Neural cell (in vitro differentiated cells): Measurements from ENCODE around the gene CTR9.

Experiments
- CTCF ChIP-seq: fragments of 450-650 bp; IDR thresholded peaks from 2 replicates; pipeline ENCODE4 v1.5.1; 2014; ENCODE audit warnings: antibody characterized with exemption, mild to moderate bottlenecking, moderate library complexity; ENCODE audit not compliant: poor library complexity, severe bottlenecking
- EP300 ChIP-seq: fragments of 450-650 bp; conservative IDR thresholded peaks from 2 replicates; pipeline ENCODE4 v1.6.1; 2014; ENCODE audit warnings: antibody characterized with exemption, mild to moderate bottlenecking, moderate library complexity; ENCODE audit not compliant: poor library complexity, severe bottlenecking
- EZH2 ChIP-seq: fragments of 200-600, 300-800 bp; shearing (Covaris generic), sonication (generic); IDR thresholded peaks from 2 replicates; pipeline ENCODE4 v1.6.1; 2014; ENCODE audit warnings: antibody characterized with exemption, low read length, borderline replicate concordance, mild to moderate bottlenecking; ENCODE audit not compliant: insufficient read depth, poor library complexity, severe bottlenecking
- MXI1 ChIP-seq: fragments of 450-650 bp; conservative IDR thresholded peaks from 2 replicates; pipeline ENCODE4 v1.6.1; 2014; ENCODE audit warnings: antibody characterized with exemption, mild to moderate bottlenecking; ENCODE audit not compliant: poor library complexity, severe bottlenecking
- POLR2AphosphoS5 ChIP-seq: IDR thresholded peaks from 2 replicates; pipeline ENCODE4 v1.6.1; 2012
- RAD21 ChIP-seq: fragments of 450-650 bp; conservative IDR thresholded peaks from 2 replicates; pipeline ENCODE4 v1.6.1; 2014; ENCODE audit warnings: antibody characterized with exemption, mild to moderate bottlenecking, moderate library complexity
- REST ChIP-seq: IDR thresholded peaks from 2 replicates; pipeline ENCODE4 v1.6.1; 2012; ENCODE audit warnings: borderline replicate concordance
- SMC3 ChIP-seq: fragments of 450-650 bp; conservative IDR thresholded peaks from 2 replicates; pipeline ENCODE4 v1.6.1; 2014; ENCODE audit warnings: antibody characterized with exemption, mild to moderate bottlenecking, moderate library complexity; ENCODE audit not compliant: poor library complexity
- TAF1 ChIP-seq: IDR thresholded peaks from 2 replicates; pipeline ENCODE4 v1.6.1; 2012; ENCODE audit warnings: low read depth

- TF ChIP-seq EP300, result no peak
- no peak for TF ChIP-seq MXI1
- no peak for TF ChIP-seq CTCF
- no peak for TF ChIP-seq POLR2AphosphoS5
- TF ChIP-seq SMC3, result no peak
- no peak for TF ChIP-seq EZH2
- TF ChIP-seq REST, result no peak
- TF ChIP-seq TAF1, result no peak
- TF ChIP-seq RAD21, result no peak
Observed at GRCh38 chr11:10728789-10729472, 22.1 kb upstream of the CTR9 start.
